ENCODE measurements around the gene ITIH5.

- TF ChIP-seq CTCF (IDR thresholded peaks at IDR 0.05) (no peak), EZH2 (IDR thresholded peaks at IDR 0.05; ENCODE audit: borderline replicate concordance, insufficient read depth, low read depth, low read length, poor library complexity, severe bottlenecking) (no peak)
Measured at GRCh38 chr10:7704071-7705016, 37.6 kb upstream of the ITIH5 start.
